Chondrocyte (in vitro differentiated cells): ENCODE measurements around the gene SLAMF6. TPM values are rescaled to one million over a fixed set of nuclear protein-coding genes. Genes with fewer than 3 reads are reported as not detected.
"Not testable (repeated sequence)": the region's sequence is repeated elsewhere in the genome, so short reads cannot be mapped to it uniquely, and the experiment has no call there.

Source experiments
- DNase-seq: peaks from one replicate; pipeline ENCODE4 v3.0.0; 2021; ENCODE audit warnings: mixed read lengths, low spot score
- H3K27ac Mint-ChIP-seq: one replicate; pipeline ENCODE4 v1.8.0; 2021; ENCODE audit warnings: mild to moderate bottlenecking, moderate library complexity, mixed read lengths; ENCODE audit not compliant: unreplicated experiment
- H3K27me3 Mint-ChIP-seq: 2 replicates; pipeline ENCODE4 v1.8.0; 2021; ENCODE audit warnings: low read depth, mixed read lengths
- H3K36me3 Mint-ChIP-seq: 2 replicates; pipeline ENCODE4 v1.8.0; 2021; ENCODE audit warnings: low read depth, mixed read lengths
- H3K4me1 Mint-ChIP-seq: 2 replicates; pipeline ENCODE4 v1.8.0; 2021; ENCODE audit warnings: low read depth, mild to moderate bottlenecking, mixed read lengths
- H3K4me3 Mint-ChIP-seq: one replicate; pipeline ENCODE4 v1.8.0; 2021; ENCODE audit warnings: mild to moderate bottlenecking, moderate library complexity, mixed read lengths; ENCODE audit not compliant: unreplicated experiment
- H3K9me3 Mint-ChIP-seq: 2 replicates; pipeline ENCODE4 v1.8.0; 2021; ENCODE audit warnings: low read depth, mixed read lengths
- CTCF ChIP-seq: fragments of 200-600 bp; sonication (generic); IDR thresholded peaks from 2 replicates; pipeline ENCODE4 v1.5.0; 2021; ENCODE audit warnings: antibody characterized with exemption, mild to moderate bottlenecking, moderate library complexity
- total RNA-seq: library from RNA; stranded (reverse); gene quantifications from 3 replicates; pipeline ENCODE4 v1.2.1, GENCODE V29; 2021

The SLAMF6 gene
- total RNA-seq, 1 donor from 2014 or later: not detected

DNA sequence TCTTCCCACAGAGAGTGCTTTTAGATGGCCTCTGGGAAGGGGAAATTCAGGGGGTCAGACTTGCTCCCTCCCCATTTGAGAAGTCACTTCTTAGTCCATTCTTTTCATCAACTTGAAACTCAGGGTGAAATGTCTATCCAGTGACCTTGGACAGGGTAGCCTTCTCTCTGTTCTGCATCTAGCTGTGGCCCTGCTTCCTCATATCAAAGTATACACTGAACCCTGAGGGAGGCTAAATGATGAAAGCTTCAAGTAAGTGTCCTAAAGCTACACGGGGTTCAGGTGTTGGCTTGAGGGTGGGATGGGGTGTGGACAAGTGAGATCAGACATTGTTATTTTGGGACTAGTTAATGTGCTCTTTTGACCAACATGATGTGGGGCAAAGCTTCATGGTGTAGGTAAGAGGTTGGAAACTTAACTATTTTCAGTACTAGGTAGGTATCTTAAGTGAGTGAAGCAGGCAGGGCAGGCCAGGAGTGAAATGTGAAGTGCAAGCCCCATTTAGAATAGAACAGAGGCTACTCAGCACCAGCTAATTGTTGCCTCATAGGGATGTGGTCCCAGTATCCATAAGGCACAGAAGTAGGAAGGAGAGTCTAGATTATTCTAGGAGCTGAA, 41.0 kb downstream of the SLAMF6 start:
- Mint-ChIP-seq H3K4me1 (no peaks in the 10 kb centered on the region), H3K4me3 (no peak overlapping the region), H3K36me3 (no peaks in the 10 kb centered on the region), H3K9me3 (peaks cover 4% of the 10 kb centered on the region), H3K27ac (no peak overlapping the region), H3K27me3 (peaks cover 10% of the 10 kb centered on the region)
- no peak for TF ChIP-seq CTCF
- DNase-seq: no peak

DNA sequence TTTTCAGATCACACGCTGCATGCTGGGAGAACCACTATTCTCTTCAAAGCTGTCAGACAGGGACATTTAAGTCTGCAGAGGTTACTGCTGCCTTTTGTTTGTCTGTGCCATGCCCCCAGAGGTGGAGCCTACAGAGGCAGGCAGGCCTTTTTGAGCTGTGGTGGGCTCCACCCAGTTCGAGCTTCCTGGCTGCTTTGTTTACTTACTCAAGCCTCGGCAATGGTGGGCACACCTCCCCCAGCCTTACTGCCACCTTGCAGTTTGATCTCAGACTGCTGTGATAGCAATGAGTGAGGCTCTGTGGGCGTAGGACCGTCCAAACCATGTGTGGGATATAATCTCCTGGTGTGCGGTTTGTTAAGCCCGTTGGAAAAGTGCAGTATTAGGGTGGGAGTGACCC, 42.3 kb downstream of the SLAMF6 start:
- H3K27me3 Mint-ChIP-seq, H3K9me3 Mint-ChIP-seq, H3K4me1 Mint-ChIP-seq, H3K36me3 Mint-ChIP-seq, DNase-seq, H3K4me3 Mint-ChIP-seq, H3K27ac Mint-ChIP-seq: not testable (repeated sequence)

DNA sequence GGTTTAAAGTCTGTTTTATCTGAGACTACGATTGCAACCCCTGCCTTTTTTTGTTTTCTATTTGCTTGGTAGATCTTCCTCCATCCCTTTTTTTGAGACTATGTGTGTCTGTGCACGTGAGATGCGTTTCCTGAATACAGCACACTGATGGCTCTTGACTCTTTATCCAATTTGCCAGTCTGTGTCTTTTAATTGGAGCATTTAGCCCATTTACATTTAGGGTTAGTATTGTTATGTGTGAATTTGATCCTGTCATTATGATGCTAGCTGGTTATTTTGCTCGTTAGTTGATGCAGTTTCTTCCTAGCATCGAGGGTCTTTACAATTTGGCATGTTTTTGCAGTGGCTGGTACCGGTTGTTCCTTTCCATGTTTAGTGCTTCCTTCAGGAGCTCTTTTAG, 44.0 kb downstream of the SLAMF6 start:
- not testable (repeated sequence) for H3K9me3 Mint-ChIP-seq, H3K27me3 Mint-ChIP-seq, H3K4me1 Mint-ChIP-seq, H3K36me3 Mint-ChIP-seq, DNase-seq, H3K4me3 Mint-ChIP-seq, H3K27ac Mint-ChIP-seq

- Mint-ChIP-seq H3K4me3 (no peak overlapping the region), H3K4me1 (no peaks in the 10 kb centered on the region), H3K9me3 (peaks cover 4% of the 10 kb centered on the region), H3K27me3 (peaks cover 5% of the 10 kb centered on the region), H3K36me3 (no peaks in the 10 kb centered on the region), H3K27ac (no peak overlapping the region)
- no peak for TF ChIP-seq CTCF
- DNase-seq: no peak
These were observed 48.4 kb downstream of the SLAMF6 start for GRCh38 chr1:160474392-160475242.

DNA sequence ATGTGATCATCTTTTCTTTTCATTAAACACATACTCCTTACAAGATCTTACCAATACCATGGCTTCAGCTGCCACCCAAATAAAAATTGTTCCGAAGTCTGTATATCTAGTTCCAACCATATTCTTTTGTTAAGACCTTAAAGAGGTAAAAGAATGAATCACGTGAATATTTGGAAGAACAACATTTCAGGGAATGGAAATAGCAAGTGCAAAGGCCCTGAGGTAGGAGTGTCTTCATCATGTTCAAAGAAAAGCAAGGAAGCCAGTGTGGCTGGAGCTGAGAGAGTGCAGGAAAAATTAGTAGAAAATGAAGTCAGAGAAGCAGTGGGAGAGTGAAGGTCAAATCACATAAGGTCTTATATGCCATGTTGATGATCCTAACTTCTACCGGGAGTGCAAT, 50.9 kb downstream of the SLAMF6 start:
- Mint-ChIP-seq H3K4me1 (no peaks in the 10 kb centered on the region), H3K4me3 (no peak overlapping the region), H3K36me3 (no peaks in the 10 kb centered on the region), H3K27ac (no peak overlapping the region), H3K9me3 (no peaks in the 10 kb centered on the region), H3K27me3 (peaks cover 8% of the 10 kb centered on the region)
- no peak for TF ChIP-seq CTCF
- no peak for DNase-seq

DNA sequence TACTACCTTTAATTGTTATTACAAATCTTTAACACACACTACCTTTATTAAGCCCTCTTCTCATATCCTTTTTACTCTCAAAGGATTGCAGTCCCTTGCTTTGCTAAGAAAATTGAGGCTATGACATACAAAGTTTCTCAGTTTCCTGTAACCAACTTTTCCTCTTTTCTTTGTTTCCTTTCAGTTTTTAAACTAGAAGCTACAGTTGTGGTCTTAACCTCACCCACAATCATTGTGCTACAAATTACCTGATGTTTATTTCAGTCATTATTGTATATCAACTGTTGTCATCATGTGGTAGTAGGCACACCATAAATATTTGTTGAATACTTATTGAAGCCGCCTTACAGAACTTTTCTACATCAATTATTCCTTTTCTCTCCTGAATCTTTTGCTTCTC, 51.8 kb downstream of the SLAMF6 start:
- Mint-ChIP-seq H3K27ac (no peak overlapping the region), H3K4me3 (no peak overlapping the region), H3K9me3 (no peaks in the 10 kb centered on the region), H3K36me3 (no peaks in the 10 kb centered on the region), H3K4me1 (no peaks in the 10 kb centered on the region), H3K27me3 (peaks cover 8% of the 10 kb centered on the region)
- no peak for DNase-seq
- TF ChIP-seq CTCF: no peak
